Erythroblast (primary cell): ENCODE data around the gene BACH2.
A peak's percentile ranks its signal among the peaks of the same experiment; 100 is the strongest.

ENCODE experiments used
- DNase-seq, 2 experiments: peaks; one replicate each; lab custom pipeline; 2025; lab: John Stamatoyannopoulos, UW
- GATA1 ChIP-seq: IDR thresholded peaks from 2 replicates; pipeline ENCODE4 v1.6.1; 2011; ENCODE audit warnings: low read depth, mild to moderate bottlenecking, control low read depth, low read length, moderate library complexity
- POLR2A ChIP-seq: IDR thresholded peaks from 2 replicates; pipeline ENCODE4 v1.6.1; 2011; ENCODE audit warnings: mild to moderate bottlenecking, low read length

Gene BACH2

GRCh38 chr6:89940225-89941027 lies 356.2 kb downstream of the BACH2 start:
- DNase-seq: peak; percentile 73 to 85
- TF ChIP-seq POLR2A (no peak), GATA1 (no peak)

GRCh38 chr6:89939144-89939543 lies 357.5 kb downstream of the BACH2 start:
- no peak for DNase-seq
- TF ChIP-seq POLR2A: no peak

GRCh38 chr6:89938014-89938413 lies 358.6 kb downstream of the BACH2 start:
- TF ChIP-seq POLR2A (no peak), GATA1 (no peak)
- DNase-seq: no peak

GRCh38 chr6:89936177-89936576 lies 360.5 kb downstream of the BACH2 start:
- DNase-seq: peak in 1 of 2 experiments; percentile 19
- TF ChIP-seq POLR2A: no peak
- no peak for TF ChIP-seq GATA1

- TF ChIP-seq POLR2A (no peak), GATA1 (no peak)
- DNase-seq: no peak
Measured at GRCh38 chr6:89934685-89935366, 361.8 kb downstream of the BACH2 start.

- peak in 1 of 2 experiments; percentile 13 for DNase-seq
- TF ChIP-seq POLR2A: no peak
- TF ChIP-seq GATA1: no peak
Measured at GRCh38 chr6:89932245-89932802, 364.3 kb downstream of the BACH2 start.

GRCh38 chr6:89930789-89931188 lies 365.9 kb downstream of the BACH2 start:
- TF ChIP-seq GATA1 (no peak), POLR2A (no peak)
- no peak for DNase-seq

GRCh38 chr6:89928604-89929003 lies 368.0 kb downstream of the BACH2 start:
- no peak for TF ChIP-seq POLR2A
- no peak for TF ChIP-seq GATA1
- DNase-seq: no peak

- DNase-seq: no peak
Measured at GRCh38 chr6:89927791-89928550, 368.7 kb downstream of the BACH2 start.

GRCh38 chr6:89927264-89927663 lies 369.4 kb downstream of the BACH2 start:
- DNase-seq: no peak
- TF ChIP-seq POLR2A: no peak
- TF ChIP-seq GATA1: no peak

More at GRCh38 chr6:89927791-89928550, 368.7 kb downstream of the BACH2 start:
- TF ChIP-seq GATA1: no peak
- TF ChIP-seq POLR2A: no peak

- DNase-seq: no peak
- TF ChIP-seq GATA1 (no peak), POLR2A (no peak)
Measured at GRCh38 chr6:89925826-89926225, 370.8 kb downstream of the BACH2 start.

GRCh38 chr6:89924231-89924630 lies 372.4 kb downstream of the BACH2 start:
- DNase-seq: no peak
- TF ChIP-seq GATA1 (no peak), POLR2A (no peak)

- TF ChIP-seq POLR2A (no peak), GATA1 (no peak)
- DNase-seq: no peak
Measured at GRCh38 chr6:89921691-89922090, 375.0 kb downstream of the BACH2 start.

GRCh38 chr6:89921197-89921596 lies 375.4 kb downstream of the BACH2 start:
- TF ChIP-seq GATA1 (no peak), POLR2A (no peak)
- no peak for DNase-seq
